GM18867 (cell line): ENCODE results near the gene TCEAL4.
"Not testable (repeated sequence)": the region's sequence is repeated elsewhere in the genome, so short reads cannot be mapped to it uniquely, and the experiment has no call there.

Experiments
- ATAC-seq: cut with Tn5 transposase; IDR thresholded peaks from one replicate; pipeline ENCODE4 v1.9.1; 2021; ENCODE audit warnings: mild to moderate bottlenecking, moderate library complexity; ENCODE audit not compliant: unreplicated experiment

The TCEAL4 gene

GRCh38 chrX:103586659-103587058 lies 1.3 kb downstream of the TCEAL4 start:
- no peak for ATAC-seq

GRCh38 chrX:103592295-103592694 lies 7.0 kb downstream of the TCEAL4 start:
- not testable (repeated sequence) for ATAC-seq

- ATAC-seq = not testable (repeated sequence)
Observed at GRCh38 chrX:103595202-103595601, 9.9 kb downstream of the TCEAL4 start.

- peak; percentile 82 for ATAC-seq
Observed at GRCh38 chrX:103607364-103608305, 22.3 kb downstream of the TCEAL4 start, which contains the start of gene TCEAL3. TSS of gene TCEAL3 (plus strand) at chrX:103607963. CDS start at chrX:103609065, 1,102 bp downstream.

GRCh38 chrX:103608306-103608963 lies 23.1 kb downstream of the TCEAL4 start:
- no peak for ATAC-seq

- ATAC-seq = no peak
Observed at GRCh38 chrX:103610282-103610681, 25.0 kb downstream of the TCEAL4 start.

GRCh38 chrX:103613362-103613890 lies 28.1 kb downstream of the TCEAL4 start:
- no peak for ATAC-seq

GRCh38 chrX:103614999-103615398 lies 29.7 kb downstream of the TCEAL4 start:
- no peak for ATAC-seq

GRCh38 chrX:103615781-103616371 lies 30.6 kb downstream of the TCEAL4 start:
- ATAC-seq = no peak

- no peak for ATAC-seq
Observed at GRCh38 chrX:103616676-103617186, 31.4 kb downstream of the TCEAL4 start.

GRCh38 chrX:103624111-103624510 lies 38.8 kb downstream of the TCEAL4 start:
- no peak for ATAC-seq

- no peak for ATAC-seq
Observed at GRCh38 chrX:103626855-103627254, 41.5 kb downstream of the TCEAL4 start.

GRCh38 chrX:103628386-103629317 lies 43.3 kb downstream of the TCEAL4 start, which contains the start of gene TCEAL1:
TSS of gene TCEAL1 (plus strand) at chrX:103628975. CDS start at chrX:103629917, 942 bp downstream.
- peak; percentile 78 for ATAC-seq

GRCh38 chrX:103629318-103630170 lies 44.2 kb downstream of the TCEAL4 start:
- ATAC-seq = peak; percentile 38

- no peak for ATAC-seq
Observed at GRCh38 chrX:103630171-103630511, 44.8 kb downstream of the TCEAL4 start.

- ATAC-seq = no peak
Observed at GRCh38 chrX:103631145-103631544, 45.8 kb downstream of the TCEAL4 start.

GRCh38 chrX:103635436-103635835 lies 50.1 kb downstream of the TCEAL4 start:
- ATAC-seq = no peak
